Measurements from ENCODE around the gene MAP3K5. TPM values are rescaled to one million over a fixed set of nuclear protein-coding genes. Genes with fewer than 3 reads are reported as not detected.

Gene MAP3K5
- total RNA-seq, 6 donors from 2014 or later, result 26.4 to 45.1 (median 41.8) TPM

- WGBS, 2 donors, result 66 to 69% methylated on average over 6 of the region's 6 CpGs
- H3K36me3 ChIP-seq, result no peaks in the 10 kb centered on the region
- H3K4me1 ChIP-seq, result peaks cover 37 to 51% (median 45%) of the 10 kb centered on the region in 4 donors
- TF ChIP-seq EP300 (IDR thresholded peaks at IDR 0.05), result no peak
- TF ChIP-seq POLR2AphosphoS5 (IDR thresholded peaks at IDR 0.05), result peak in 1 of 2 donors; percentile 49
- DNase-seq (no peak), ATAC-seq (ENCODE audit: low FRiP score in 2 of 2) (peak in 1 of 2 donors; percentile 58)
- peak overlapping the region; percentile 8 to 64 (median 44) for H3K27ac ChIP-seq
- no peaks in the 10 kb centered on the region for H3K9me3 ChIP-seq
- no peak overlapping the region for H3K4me3 ChIP-seq
- H3K27me3 ChIP-seq, result no peaks in the 10 kb centered on the region
Measured at GRCh38 chr6:136774228-136775041, 17.8 kb downstream of the MAP3K5 start.

GRCh38 chr6:136773473-136773796 lies 18.8 kb downstream of the MAP3K5 start:
- H3K27me3 ChIP-seq, result no peaks in the 10 kb centered on the region
- no peak overlapping the region for H3K4me3 ChIP-seq
- H3K4me1 ChIP-seq, result peaks cover 37 to 51% (median 44%) of the 10 kb centered on the region in 4 donors
- DNase-seq (no peak), ATAC-seq (ENCODE audit: low FRiP score in 2 of 2) (no peak)
- H3K9me3 ChIP-seq, result no peaks in the 10 kb centered on the region
- H3K36me3 ChIP-seq, result no peaks in the 10 kb centered on the region
- TF ChIP-seq EP300 (IDR thresholded peaks at IDR 0.05) (no peak), POLR2AphosphoS5 (IDR thresholded peaks at IDR 0.05) (no peak), POLR2A (IDR thresholded peaks at IDR 0.05) (no peak), CTCF (IDR thresholded peaks at IDR 0.05) (no peak)
- 87 to 96% methylated on average over 4 of the region's 4 CpGs for WGBS, 2 donors
- H3K27ac ChIP-seq, result peak overlapping the region in 3 of 4 donors; percentile 13 to 64 (median 48)

GRCh38 chr6:136772685-136773472 lies 19.4 kb downstream of the MAP3K5 start:
- H3K9me3 ChIP-seq, result no peaks in the 10 kb centered on the region
- TF ChIP-seq POLR2A (IDR thresholded peaks at IDR 0.05) (no peak), EP300 (IDR thresholded peaks at IDR 0.05) (no peak), CTCF (IDR thresholded peaks at IDR 0.05) (no peak)
- WGBS, 2 donors, result 77 to 87% methylated on average over 6 of the region's 6 CpGs
- H3K4me3 ChIP-seq, result no peak overlapping the region
- H3K36me3 ChIP-seq, result no peaks in the 10 kb centered on the region
- H3K4me1 ChIP-seq, result peaks cover 42 to 49% (median 46%) of the 10 kb centered on the region in 4 donors
- no peak for DNase-seq
- peak overlapping the region in 3 of 4 donors; percentile 13 to 48 (median 15) for H3K27ac ChIP-seq
- peak in 1 of 2 donors; percentile 36 for ATAC-seq (ENCODE audit: low FRiP score in 2 of 2)
- no peaks in the 10 kb centered on the region for H3K27me3 ChIP-seq

GRCh38 chr6:136771306-136771705 lies 21.0 kb downstream of the MAP3K5 start:
- Histone ChIP-seq H3K27me3 (no peaks in the 10 kb centered on the region), H3K4me3 (no peak overlapping the region), H3K36me3 (no peaks in the 10 kb centered on the region), H3K4me1 (peaks cover 53 to 62% (median 58%) of the 10 kb centered on the region in 4 donors), H3K27ac (peak overlapping the region in 1 of 4 donors; percentile 15), H3K9me3 (no peaks in the 10 kb centered on the region)
- WGBS, 2 donors, result 78 to 88% methylated on average over 2 of the region's 2 CpGs
- no peak for DNase-seq
- ATAC-seq (ENCODE audit: low FRiP score in 2 of 2), result no peak
- TF ChIP-seq POLR2AphosphoS5 (IDR thresholded peaks at IDR 0.05), result no peak
- TF ChIP-seq CTCF (IDR thresholded peaks at IDR 0.05), result no peak
- TF ChIP-seq POLR2A (IDR thresholded peaks at IDR 0.05), result no peak
- no peak for TF ChIP-seq EP300 (IDR thresholded peaks at IDR 0.05)

- 88% methylated on average over 1 of the region's 1 CpG; no CpG with 5 or more reads in 1 of the 2 donors for WGBS, 2 donors
- Histone ChIP-seq H3K36me3 (no peaks in the 10 kb centered on the region), H3K27ac (no peak overlapping the region), H3K27me3 (no peaks in the 10 kb centered on the region), H3K4me1 (peaks cover 44 to 62% (median 59%) of the 10 kb centered on the region in 4 donors), H3K9me3 (no peaks in the 10 kb centered on the region), H3K4me3 (no peak overlapping the region)
- no peak for DNase-seq
- ATAC-seq (ENCODE audit: low FRiP score in 2 of 2), result no peak
- TF ChIP-seq POLR2A (IDR thresholded peaks at IDR 0.05), result no peak
- TF ChIP-seq CTCF (IDR thresholded peaks at IDR 0.05), result no peak
- no peak for TF ChIP-seq EP300 (IDR thresholded peaks at IDR 0.05)
- TF ChIP-seq POLR2AphosphoS5 (IDR thresholded peaks at IDR 0.05), result no peak
Measured at GRCh38 chr6:136769759-136770158, 22.5 kb downstream of the MAP3K5 start.
